Keratinocyte (primary cell): Measurements from ENCODE around the gene OPN1SW. TPM values are rescaled to one million over a fixed set of nuclear protein-coding genes. Genes with fewer than 3 reads are reported as not detected.

Experiments used
- DNase-seq: peaks from one replicate; pipeline ENCODE4 v3.0.0-alpha.2; 2011; ENCODE audit warnings: low read depth, missing footprints, low spot score
- FAIRE-seq: peaks from 2 replicates; lab custom pipeline; 2011; peaks lifted over from hg19 to GRCh38; lab: Jason Lieb, UNC
- H2AFZ ChIP-seq: 2 replicates; pipeline ENCODE4 v1.6.0; 2012; ENCODE audit warnings: low read length, control low read depth, inconsistent platforms; ENCODE audit not compliant: control insufficient read depth
- H3K27ac ChIP-seq: 2 replicates; pipeline ENCODE4 v1.5.1; 2011; ENCODE audit warnings: low read length; ENCODE audit not compliant: control insufficient read depth, insufficient read depth
- H3K27me3 ChIP-seq: 3 replicates; pipeline ENCODE4 v1.6.0; 2011; ENCODE audit warnings: low read length; ENCODE audit not compliant: control insufficient read depth, insufficient read depth; ENCODE audit errors: extremely low read depth
- H3K36me3 ChIP-seq, 2 experiments: 2 replicates in 1 of 2; 3 replicates in 1 of 2; pipeline ENCODE4 v1.5.1; 2011; ENCODE audit warnings: low read length in 2 of 2, mild to moderate bottlenecking in 1 of 2; ENCODE audit not compliant: control insufficient read depth in 2 of 2, insufficient read depth in 2 of 2; ENCODE audit errors: extremely low read depth in 1 of 2
- H3K4me1 ChIP-seq: 3 replicates; pipeline ENCODE4 v1.5.1; 2011; ENCODE audit warnings: low read length; ENCODE audit not compliant: control insufficient read depth, insufficient read depth; ENCODE audit errors: extremely low read depth
- H3K4me2 ChIP-seq: 3 replicates; pipeline ENCODE4 v1.6.0; 2011; ENCODE audit warnings: low read depth, low read length; ENCODE audit not compliant: control insufficient read depth, insufficient read depth; ENCODE audit errors: extremely low read depth
- H3K4me3 ChIP-seq, 3 experiments: fragments of 200-600 bp in 1 of 3; sonication (generic) in 1 of 3; 2 replicates in 2 of 3; 3 replicates in 1 of 3; pipeline ENCODE4 v1.5.1; 2011 to 2016; ENCODE audit warnings: low read length in 3 of 3, mild to moderate bottlenecking in 3 of 3, control low read depth in 2 of 3, inconsistent platforms in 1 of 3, low read depth in 1 of 3, mixed read lengths in 1 of 3, mixed run types in 1 of 3, moderate library complexity in 1 of 3; ENCODE audit not compliant: control insufficient read depth in 2 of 3, insufficient read depth in 2 of 3; ENCODE audit errors: extremely low read depth in 1 of 3
- H3K79me2 ChIP-seq: 2 replicates; pipeline ENCODE4 v1.6.0; 2012; ENCODE audit warnings: low read length; ENCODE audit not compliant: control insufficient read depth, insufficient read depth
- H3K9ac ChIP-seq: 3 replicates; pipeline ENCODE4 v1.6.0; 2011; ENCODE audit warnings: low read length; ENCODE audit not compliant: control insufficient read depth, insufficient read depth; ENCODE audit errors: extremely low read depth
- H3K9me1 ChIP-seq: 3 replicates; pipeline ENCODE4 v1.6.0; 2011; ENCODE audit warnings: low read length; ENCODE audit not compliant: control insufficient read depth, insufficient read depth; ENCODE audit errors: extremely low read depth
- H3K9me3 ChIP-seq: 2 replicates; pipeline ENCODE4 v1.5.1; 2012; ENCODE audit warnings: low read depth, low read length; ENCODE audit not compliant: control insufficient read depth
- H4K20me1 ChIP-seq: 3 replicates; pipeline ENCODE4 v1.6.0; 2011; ENCODE audit warnings: low read length; ENCODE audit not compliant: control insufficient read depth, insufficient read depth; ENCODE audit errors: extremely low read depth
- EZH2 ChIP-seq: IDR thresholded peaks from one replicate; pipeline ENCODE4 v1.6.1; 2012; ENCODE audit warnings: inconsistent platforms, mild to moderate bottlenecking, low read length, moderate library complexity
- dilution Hi-C: fragments of 300-500 bp; cut with MboI; formaldehyde crosslinking; loops from one replicate; pipeline ENCODE4 v1.7.0; 2020; ENCODE audit warnings: low sequenced_read_pairs; ENCODE audit not compliant: extremely low pct_ligation_motif_present
- polyA plus RNA-seq, 5 experiments: library from polyadenylated mRNA; depleted of rRNA in 3 of 5; stranded (reverse) in 3 of 5; stranded (forward) in 1 of 5; unstranded in 1 of 5; fragments of >200 nt; gene quantifications; 1 replicate in 1 of 5; 2 replicates in 3 of 5; 3 replicates in 1 of 5; pipeline versions ENCODE4 v1.2.1 to v1.2.3, GENCODE V29; 2011 to 2012; ENCODE audit warnings: missing spikeins in 2 of 5, low read depth in 1 of 5, low replicate concordance in 1 of 5
- TF ChIP-seq, protein P1 (sequence below), 3 experiments: IDR thresholded peaks in 1 of 3; conservative IDR thresholded peaks in 1 of 3; optimal IDR thresholded peaks in 1 of 3; 2 replicates in 2 of 3; 3 replicates in 1 of 3; pipeline versions ENCODE3 to v1.5.1; 2011; ENCODE audit warnings: low read length in 3 of 3, mild to moderate bottlenecking in 3 of 3, moderate library complexity in 2 of 3, control low read depth in 1 of 3, inconsistent platforms in 1 of 3; ENCODE audit not compliant: insufficient read depth in 2 of 3; ENCODE audit errors: extremely low read depth in 1 of 3

The OPN1SW gene
- polyA plus RNA-seq, 1 donor (not counting 4 experiments of a cell fraction or from before 2014, with no cell fraction given): not detected

DNA sequence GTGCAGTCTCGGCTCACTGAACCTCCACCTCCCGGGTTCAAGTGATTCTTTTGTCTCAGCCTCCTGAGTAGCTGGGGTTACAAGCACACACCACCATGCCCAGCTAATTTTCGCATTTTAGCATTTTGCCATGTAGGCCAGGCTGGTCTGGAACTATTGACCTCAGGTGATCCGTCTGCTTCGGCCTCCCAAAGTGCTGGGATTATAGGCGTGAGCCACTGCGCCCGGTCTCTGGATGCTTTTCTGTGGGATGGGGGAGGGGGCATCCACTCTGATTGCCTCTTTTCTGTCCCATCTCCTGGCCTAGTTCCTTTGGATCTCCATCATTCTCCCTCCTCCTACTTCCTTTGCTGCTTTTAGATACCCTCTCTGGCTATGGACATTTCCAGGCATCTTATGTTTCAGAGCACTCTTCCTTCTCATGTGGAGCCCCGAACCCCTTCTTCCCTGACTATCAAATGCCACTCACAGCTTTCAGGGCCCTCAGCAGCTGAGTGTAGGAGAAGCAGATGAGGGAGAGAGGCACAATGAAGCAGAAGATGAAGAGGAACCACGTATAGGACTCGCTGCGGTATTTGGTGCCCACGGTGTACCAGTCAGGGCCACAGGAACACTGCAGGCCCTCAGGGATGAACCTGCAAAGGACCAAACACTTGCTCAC lies 1.4 kb downstream of the OPN1SW start:
- Histone ChIP-seq H3K9me3 (no peaks in the 10 kb centered on the region), H3K36me3 (peaks cover 8 to 14% of the 10 kb centered on the region in 2 experiments), H2AFZ (no peak overlapping the region), H3K9ac (no peak overlapping the region), H3K79me2 (no peaks in the 10 kb centered on the region), H3K27ac (no peak overlapping the region), H3K27me3 (no peaks in the 10 kb centered on the region), H3K4me1 (no peaks in the 10 kb centered on the region), H3K4me3 (no peak overlapping the region), H3K9me1 (no peaks in the 10 kb centered on the region), H3K4me2 (no peak overlapping the region), H4K20me1 (no peaks in the 10 kb centered on the region)
- TF ChIP-seq, protein P1, sequence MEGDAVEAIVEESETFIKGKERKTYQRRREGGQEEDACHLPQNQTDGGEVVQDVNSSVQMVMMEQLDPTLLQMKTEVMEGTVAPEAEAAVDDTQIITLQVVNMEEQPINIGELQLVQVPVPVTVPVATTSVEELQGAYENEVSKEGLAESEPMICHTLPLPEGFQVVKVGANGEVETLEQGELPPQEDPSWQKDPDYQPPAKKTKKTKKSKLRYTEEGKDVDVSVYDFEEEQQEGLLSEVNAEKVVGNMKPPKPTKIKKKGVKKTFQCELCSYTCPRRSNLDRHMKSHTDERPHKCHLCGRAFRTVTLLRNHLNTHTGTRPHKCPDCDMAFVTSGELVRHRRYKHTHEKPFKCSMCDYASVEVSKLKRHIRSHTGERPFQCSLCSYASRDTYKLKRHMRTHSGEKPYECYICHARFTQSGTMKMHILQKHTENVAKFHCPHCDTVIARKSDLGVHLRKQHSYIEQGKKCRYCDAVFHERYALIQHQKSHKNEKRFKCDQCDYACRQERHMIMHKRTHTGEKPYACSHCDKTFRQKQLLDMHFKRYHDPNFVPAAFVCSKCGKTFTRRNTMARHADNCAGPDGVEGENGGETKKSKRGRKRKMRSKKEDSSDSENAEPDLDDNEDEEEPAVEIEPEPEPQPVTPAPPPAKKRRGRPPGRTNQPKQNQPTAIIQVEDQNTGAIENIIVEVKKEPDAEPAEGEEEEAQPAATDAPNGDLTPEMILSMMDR (optimal IDR thresholded peaks at IDR 0.05 in 1 of 3, IDR thresholded peaks at IDR 0.05 in 1 of 3, conservative IDR thresholded peaks at IDR 0.05 in 1 of 3; ENCODE audit: extremely low read depth in 1 of 3, insufficient read depth in 2 of 3, low read length in 3 of 3): no peak
- TF ChIP-seq EZH2: no peak
- DNase-seq: no peak
- dilution Hi-C loops: no loop called here
- FAIRE-seq: no peak

DNA sequence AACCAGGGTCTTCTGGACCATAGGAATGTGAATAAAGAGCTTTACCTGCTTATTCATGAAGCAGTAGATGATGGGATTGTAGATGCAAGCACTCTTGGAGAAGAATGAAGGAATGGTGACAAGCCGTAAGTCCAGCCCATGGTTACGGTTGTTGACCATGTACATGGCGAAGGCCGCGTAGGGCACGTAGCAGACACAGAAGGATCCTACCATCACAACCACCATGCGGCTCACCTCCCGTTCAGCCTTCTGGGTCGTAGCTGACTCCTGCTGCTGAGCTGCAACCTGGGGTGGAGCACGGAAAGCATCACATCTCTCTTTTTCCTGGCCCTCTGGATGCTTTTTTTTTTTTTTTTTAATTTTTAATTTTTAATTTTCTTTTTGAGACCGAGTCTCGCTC lies 2.0 kb downstream of the OPN1SW start:
- no peaks in the 10 kb centered on the region for H3K27me3 ChIP-seq
- no peaks in the 10 kb centered on the region for H3K9me3 ChIP-seq
- H3K79me2 ChIP-seq: no peaks in the 10 kb centered on the region
- FAIRE-seq: no peak
- no peak overlapping the region for H3K27ac ChIP-seq
- dilution Hi-C loops: no loop called here
- H3K4me3 ChIP-seq: no peak overlapping the region
- peaks cover 8 to 14% of the 10 kb centered on the region in 2 experiments for H3K36me3 ChIP-seq
- no peak for TF ChIP-seq EZH2
- TF ChIP-seq, protein P1 (optimal IDR thresholded peaks at IDR 0.05 in 1 of 3, IDR thresholded peaks at IDR 0.05 in 1 of 3, conservative IDR thresholded peaks at IDR 0.05 in 1 of 3; ENCODE audit: extremely low read depth in 1 of 3, insufficient read depth in 2 of 3, low read length in 3 of 3): no peak
- no peaks in the 10 kb centered on the region for H3K9me1 ChIP-seq
- H2AFZ ChIP-seq: no peak overlapping the region
- H3K4me1 ChIP-seq: no peaks in the 10 kb centered on the region
- DNase-seq: no peak
- H3K4me2 ChIP-seq: no peak overlapping the region
- no peak overlapping the region for H3K9ac ChIP-seq
- no peaks in the 10 kb centered on the region for H4K20me1 ChIP-seq
